Muscle of back (tissue), 11 donors: ENCODE measurements around the gene NRIP2. TPM values are rescaled to one million over a fixed set of nuclear protein-coding genes. Genes with fewer than 3 reads are reported as not detected.

Experiments
- DNase-seq, 3 donors: peaks; one replicate each; pipeline versions ENCODE4 v3.0.0 to v3.0.0-alpha.2; 2013
- polyA plus RNA-seq, 10 donors: library from polyadenylated mRNA; unstranded; fragments of 120-200 nt; gene quantifications; one replicate each; pipeline ENCODE4 v1.2.1, GENCODE V29; 2013; ENCODE audit not compliant: insufficient read length in 10 of 10

Gene NRIP2
- polyA plus RNA-seq, 10 donors = 4.7 to 6.9 (median 5.2) TPM

GRCh38 chr12:2851931-2852330 is 17.1 kb upstream of the NRIP2 start:
- DNase-seq = no peak

GRCh38 chr12:2845280-2845679 is 10.4 kb upstream of the NRIP2 start:
- peak in 2 of 3 donors; percentile 47 to 48 for DNase-seq

- no peak for DNase-seq
These were observed 10.0 kb upstream of the NRIP2 start for GRCh38 chr12:2844786-2845185.

- DNase-seq = no peak
These were observed 8.1 kb upstream of the NRIP2 start for GRCh38 chr12:2842948-2843347.

- no peak for DNase-seq
These were observed 6.3 kb upstream of the NRIP2 start for GRCh38 chr12:2841056-2841650.

GRCh38 chr12:2836574-2836973 is 1.7 kb upstream of the NRIP2 start:
- DNase-seq = no peak

GRCh38 chr12:2835691-2836403 is 1.0 kb upstream of the NRIP2 start:
- no peak for DNase-seq

GRCh38 chr12:2833810-2834209 is 1.0 kb downstream of the NRIP2 start:
- DNase-seq = peak in 2 of 3 donors; percentile 19 to 55

- DNase-seq = no peak
These were observed 1.5 kb downstream of the NRIP2 start for GRCh38 chr12:2833327-2833726.

GRCh38 chr12:2832550-2833127 is 2.2 kb downstream of the NRIP2 start:
- no peak for DNase-seq

- DNase-seq = no peak
These were observed 5.6 kb downstream of the NRIP2 start for GRCh38 chr12:2829275-2829674.

GRCh38 chr12:2826721-2827515 is 7.9 kb downstream of the NRIP2 start:
- no peak for DNase-seq

- DNase-seq = no peak
These were observed 8.8 kb downstream of the NRIP2 start for GRCh38 chr12:2826036-2826435.

GRCh38 chr12:2825132-2825531 is 9.7 kb downstream of the NRIP2 start:
- DNase-seq = no peak

- DNase-seq = no peak
These were observed 10.3 kb downstream of the NRIP2 start for GRCh38 chr12:2824541-2824940.

GRCh38 chr12:2823483-2823882 is 11.4 kb downstream of the NRIP2 start:
- DNase-seq = no peak

- DNase-seq = no peak
These were observed 14.4 kb downstream of the NRIP2 start for GRCh38 chr12:2820432-2820831.

- DNase-seq = no peak
These were observed 15.0 kb downstream of the NRIP2 start for GRCh38 chr12:2819810-2820209.

GRCh38 chr12:2813214-2814185 is 21.3 kb downstream of the NRIP2 start:
- peak; percentile 34 to 80 (median 59) for DNase-seq

GRCh38 chr12:2812290-2813213 is 22.3 kb downstream of the NRIP2 start, which contains the start of gene ITFG2:
Gene ITFG2 (plus strand): TSS chr12:2812668. CDS start chr12:2812761, 93 bp downstream.
- peak; percentile 98 to 100 (median 99) for DNase-seq
